Gastroesophageal sphincter (tissue), 3 donors: ENCODE results near the gene ATM.

Source experiments
- CTCF ChIP-seq, 4 experiments: fragments of 200-600 bp in 2 of 4; fragments of 450-650 bp in 2 of 4; sonication (generic) in 1 of 4; IDR thresholded peaks; one replicate each; pipeline ENCODE4 v1.5.1; 2017 to 2019; ENCODE audit warnings: antibody characterized with exemption in 4 of 4, mild to moderate bottlenecking in 2 of 4, moderate library complexity in 2 of 4
- POLR2A ChIP-seq, 2 donors: fragments of 450-650 bp; IDR thresholded peaks; one replicate each; pipeline ENCODE4 v1.6.1; 2017; ENCODE audit warnings: antibody characterized with exemption in 2 of 2, mild to moderate bottlenecking in 2 of 2, moderate library complexity in 1 of 2
- POLR2AphosphoS5 ChIP-seq: sonication (generic); formaldehyde crosslinking; IDR thresholded peaks from one replicate; pipeline ENCODE4 v1.6.1; 2017; ENCODE audit warnings: antibody characterized with exemption

DNA sequence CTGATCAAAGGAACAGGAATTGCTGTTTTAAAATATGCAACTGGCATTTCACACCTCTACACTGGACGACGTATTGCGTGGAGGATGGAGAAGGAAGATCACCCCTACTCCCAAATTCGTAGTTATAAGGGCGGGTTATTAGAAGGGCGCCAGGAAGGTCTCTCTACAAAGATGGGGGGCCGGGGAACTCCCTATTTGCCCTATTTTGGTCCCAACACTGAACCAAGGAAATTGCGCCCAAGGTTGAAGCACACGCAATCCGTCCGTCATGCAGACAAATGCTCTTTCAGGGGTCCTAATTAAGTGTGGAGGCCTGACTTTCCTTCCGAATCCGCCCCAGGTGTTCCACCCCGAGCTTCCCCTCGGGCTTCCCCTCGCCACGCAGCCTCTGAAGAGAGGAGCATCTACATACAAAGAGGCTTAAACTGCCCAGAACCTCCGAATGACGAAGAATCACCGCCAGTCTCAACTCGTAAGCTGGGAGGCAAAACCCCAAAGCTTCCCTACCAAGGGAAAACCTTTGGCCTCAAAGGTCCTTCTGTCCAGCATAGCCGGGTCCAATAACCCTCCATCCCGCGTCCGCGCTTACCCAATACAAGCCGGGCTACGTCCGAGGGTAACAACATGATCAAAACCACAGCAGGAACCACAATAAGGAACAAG lies 825 bp upstream of the ATM start:
- TF ChIP-seq CTCF (IDR thresholded peaks at IDR 0.05) = no peak
- TF ChIP-seq POLR2A (IDR thresholded peaks at IDR 0.05) = no peak
- TF ChIP-seq POLR2AphosphoS5 = no peak
